ENCODE results near the gene ZFPM1.

The ZFPM1 gene

GRCh38 chr16:88417684-88418476 lies 35.2 kb upstream of the ZFPM1 start:
- no peak for DNase-seq (ENCODE audit: low read depth)

- DNase-seq (ENCODE audit: low read depth) = no peak
These were observed 34.2 kb upstream of the ZFPM1 start for GRCh38 chr16:88418869-88419268.

GRCh38 chr16:88419790-88420189 lies 33.3 kb upstream of the ZFPM1 start:
- DNase-seq (ENCODE audit: low read depth) = no peak

- DNase-seq (ENCODE audit: low read depth) = no peak
These were observed 32.6 kb upstream of the ZFPM1 start for GRCh38 chr16:88420496-88420895.

- no peak for DNase-seq (ENCODE audit: low read depth)
These were observed 31.8 kb upstream of the ZFPM1 start for GRCh38 chr16:88421301-88421700.

GRCh38 chr16:88421871-88422433 lies 31.1 kb upstream of the ZFPM1 start:
- no peak for DNase-seq (ENCODE audit: low read depth)

- no peak for DNase-seq (ENCODE audit: low read depth)
These were observed 30.2 kb upstream of the ZFPM1 start for GRCh38 chr16:88422733-88423447.

GRCh38 chr16:88423448-88423850 lies 29.6 kb upstream of the ZFPM1 start:
- DNase-seq (ENCODE audit: low read depth) = no peak

GRCh38 chr16:88424587-88425235 lies 28.4 kb upstream of the ZFPM1 start:
- no peak for DNase-seq (ENCODE audit: low read depth)

GRCh38 chr16:88426018-88426417 lies 27.1 kb upstream of the ZFPM1 start:
- DNase-seq (ENCODE audit: low read depth) = no peak

GRCh38 chr16:88427376-88427775 lies 25.7 kb upstream of the ZFPM1 start:
- DNase-seq (ENCODE audit: low read depth) = no peak

GRCh38 chr16:88428156-88428555 lies 24.9 kb upstream of the ZFPM1 start:
- no peak for DNase-seq (ENCODE audit: low read depth)

GRCh38 chr16:88428616-88429386 lies 24.3 kb upstream of the ZFPM1 start:
- DNase-seq (ENCODE audit: low read depth) = no peak

- no peak for DNase-seq (ENCODE audit: low read depth)
These were observed 23.5 kb upstream of the ZFPM1 start for GRCh38 chr16:88429387-88430184.

GRCh38 chr16:88430185-88430523 lies 22.9 kb upstream of the ZFPM1 start:
- DNase-seq (ENCODE audit: low read depth) = no peak

- no peak for DNase-seq (ENCODE audit: low read depth)
These were observed 22.3 kb upstream of the ZFPM1 start for GRCh38 chr16:88430524-88431446.

- no peak for DNase-seq (ENCODE audit: low read depth)
These were observed 21.4 kb upstream of the ZFPM1 start for GRCh38 chr16:88431651-88432050.

GRCh38 chr16:88432174-88432573 lies 20.9 kb upstream of the ZFPM1 start:
- no peak for DNase-seq (ENCODE audit: low read depth)

GRCh38 chr16:88432753-88433152 lies 20.3 kb upstream of the ZFPM1 start:
- DNase-seq (ENCODE audit: low read depth) = no peak

All from stromal cell of bone marrow (primary cell).